H9 (cell line): ENCODE measurements around the gene MICAL3. TPM values are rescaled to one million over a fixed set of nuclear protein-coding genes. Genes with fewer than 3 reads are reported as not detected.
A peak's percentile ranks its signal among the peaks of the same experiment; 100 is the strongest.

Experiments
- DNase-seq: peaks from one replicate; pipeline ENCODE4 v3.0.0-alpha.2; 2017
- H2AFZ ChIP-seq: one replicate; pipeline ENCODE4 v1.6.1; 2013; ENCODE audit warnings: mild to moderate bottlenecking, low read length, control low read depth, moderate library complexity
- H2AK5ac ChIP-seq: 2 replicates; pipeline ENCODE4 v1.6.1; 2013; ENCODE audit warnings: low read length, control low read depth, mixed read lengths; ENCODE audit not compliant: insufficient read length
- H2BK120ac ChIP-seq: one replicate; pipeline ENCODE4 v1.6.1; 2013; ENCODE audit warnings: low read depth, mild to moderate bottlenecking, low read length, control low read depth, inconsistent platforms; ENCODE audit not compliant: poor library complexity, severe bottlenecking
- H2BK12ac ChIP-seq: 2 replicates; pipeline ENCODE4 v1.6.1; 2013; ENCODE audit warnings: low read length, control low read depth, mixed read lengths, low read depth; ENCODE audit not compliant: insufficient read length
- H2BK15ac ChIP-seq: 2 replicates; pipeline ENCODE4 v1.6.1; 2013; ENCODE audit warnings: low read depth, low read length, control low read depth
- H2BK20ac ChIP-seq: one replicate; pipeline ENCODE4 v1.6.1; 2013; ENCODE audit warnings: low read depth, mild to moderate bottlenecking, low read length, control low read depth, inconsistent platforms; ENCODE audit not compliant: poor library complexity, severe bottlenecking
- H2BK5ac ChIP-seq: 2 replicates; pipeline ENCODE4 v1.6.1; 2013; ENCODE audit warnings: low read length, control low read depth, mixed read lengths; ENCODE audit not compliant: insufficient read length
- H3K14ac ChIP-seq: 2 replicates; pipeline ENCODE4 v1.6.1; 2013; ENCODE audit warnings: low read length, control low read depth; ENCODE audit not compliant: insufficient read depth
- H3K18ac ChIP-seq: 2 replicates; pipeline ENCODE4 v1.6.1; 2013; ENCODE audit warnings: low read depth, mild to moderate bottlenecking, mixed read lengths, low read length, control low read depth; ENCODE audit not compliant: insufficient read length
- H3K23ac ChIP-seq: 2 replicates; pipeline ENCODE4 v1.6.1; 2013; ENCODE audit warnings: low read length, control low read depth, mixed read lengths, low read depth; ENCODE audit not compliant: insufficient read length
- H3K23me2 ChIP-seq: 2 replicates; pipeline ENCODE4 v1.6.1; 2013; ENCODE audit warnings: low read depth, mild to moderate bottlenecking, mixed read lengths, low read length, control low read depth; ENCODE audit not compliant: insufficient read length, poor library complexity, severe bottlenecking
- H3K27ac ChIP-seq: 2 replicates; pipeline ENCODE4 v1.5.1; 2013; ENCODE audit warnings: low read length, control low read depth, mixed read lengths, low read depth; ENCODE audit not compliant: insufficient read length
- H3K27me3 ChIP-seq: 2 replicates; pipeline ENCODE4 v1.6.1; 2013; ENCODE audit warnings: low read length, control low read depth, inconsistent platforms; ENCODE audit not compliant: insufficient read depth
- H3K4ac ChIP-seq: 2 replicates; pipeline ENCODE4 v1.6.1; 2013; ENCODE audit warnings: low read depth, mild to moderate bottlenecking, control low read depth, inconsistent platforms, low read length, moderate library complexity
- H3K4me1 ChIP-seq: 2 replicates; pipeline ENCODE4 v1.6.1; 2013; ENCODE audit warnings: low read length, control low read depth, inconsistent platforms; ENCODE audit not compliant: insufficient read depth
- H3K4me2 ChIP-seq: 2 replicates; pipeline ENCODE4 v1.6.1; 2013; ENCODE audit warnings: low read length, control low read depth, mixed read lengths; ENCODE audit not compliant: insufficient read length, insufficient read depth
- H3K56ac ChIP-seq: 2 replicates; pipeline ENCODE4 v1.6.1; 2013; ENCODE audit warnings: low read depth, mild to moderate bottlenecking, mixed read lengths, low read length, control low read depth; ENCODE audit not compliant: insufficient read length
- H3K79me1 ChIP-seq: 2 replicates; pipeline ENCODE4 v1.6.1; 2013; ENCODE audit warnings: low read depth, mild to moderate bottlenecking, moderate library complexity, low read length, control low read depth, inconsistent platforms; ENCODE audit not compliant: insufficient read depth, poor library complexity, severe bottlenecking
- H3K79me2 ChIP-seq: 2 replicates; pipeline ENCODE4 v1.6.1; 2013; ENCODE audit warnings: low read length, control low read depth, inconsistent platforms; ENCODE audit not compliant: insufficient read depth
- H3K9ac ChIP-seq: 2 replicates; pipeline ENCODE4 v1.6.1; 2013; ENCODE audit warnings: low read length, control low read depth, mixed read lengths; ENCODE audit not compliant: insufficient read length; ENCODE audit errors: extremely low read depth
- H3K9me3 ChIP-seq: one replicate; pipeline ENCODE4 v1.6.1; 2013; ENCODE audit warnings: low read depth, low read length, inconsistent platforms; ENCODE audit not compliant: control insufficient read depth
- H3T11ph ChIP-seq: one replicate; pipeline ENCODE4 v1.6.1; 2013; ENCODE audit warnings: mild to moderate bottlenecking, low read length, control low read depth, inconsistent platforms
- H4K20me1 ChIP-seq: one replicate; pipeline ENCODE4 v1.6.1; 2013; ENCODE audit not compliant: control insufficient read depth, insufficient read length, insufficient read depth
- H4K5ac ChIP-seq: 2 replicates; pipeline ENCODE4 v1.6.1; 2013; ENCODE audit warnings: low read depth, mild to moderate bottlenecking, mixed read lengths, low read length, control low read depth; ENCODE audit not compliant: insufficient read length
- H4K8ac ChIP-seq: replicated peaks from 2 replicates; pipeline ENCODE4 v1.6.1; 2013; ENCODE audit warnings: low read length, control low read depth, mixed read lengths, low read depth; ENCODE audit not compliant: insufficient read length
- H4K91ac ChIP-seq: 2 replicates; pipeline ENCODE4 v1.6.1; 2013; ENCODE audit warnings: low read depth, mild to moderate bottlenecking, moderate library complexity, mixed read lengths, low read length, control low read depth; ENCODE audit not compliant: insufficient read length
- H3K27ac Mint-ChIP-seq, 3 experiments: 2 replicates in 2 of 3; 3 replicates in 1 of 3; pipeline ENCODE4 v1.8.0; 2020 to 2021; ENCODE audit warnings: mixed read lengths in 3 of 3, mild to moderate bottlenecking in 1 of 3, moderate library complexity in 1 of 3
- H3K27me3 Mint-ChIP-seq: 2 replicates; pipeline ENCODE4 v1.8.0; 2021; ENCODE audit warnings: low read depth, mild to moderate bottlenecking, moderate library complexity, mixed read lengths
- H3K36me3 Mint-ChIP-seq, 3 experiments: 2 replicates in 2 of 3; 3 replicates in 1 of 3; pipeline ENCODE4 v1.8.0; 2020 to 2021; ENCODE audit warnings: low read depth in 3 of 3, mixed read lengths in 3 of 3; ENCODE audit not compliant: insufficient read depth in 1 of 3
- H3K4me1 Mint-ChIP-seq, 2 experiments: 2 replicates each; pipeline ENCODE4 v1.8.0; 2020; ENCODE audit warnings: mixed read lengths in 2 of 2
- H3K4me3 Mint-ChIP-seq, 2 experiments: 2 replicates in 1 of 2; 3 replicates in 1 of 2; pipeline ENCODE4 v1.8.0; 2020 to 2021; ENCODE audit warnings: mild to moderate bottlenecking in 2 of 2, mixed read lengths in 2 of 2, moderate library complexity in 1 of 2
- H3K9me3 Mint-ChIP-seq, 2 experiments: 2 replicates in 1 of 2; 3 replicates in 1 of 2; pipeline ENCODE4 v1.8.0; 2020; ENCODE audit warnings: mild to moderate bottlenecking in 2 of 2, mixed read lengths in 2 of 2, moderate library complexity in 1 of 2
- CTCF ChIP-seq: fragments of 200-600 bp; sonication (generic); conservative IDR thresholded peaks from 3 replicates; pipeline ENCODE4 v1.8.0; 2021; ENCODE audit warnings: antibody characterized with exemption, mild to moderate bottlenecking
- WGBS: extraction: QIAGEN DNeasy Blood & Tissue Kit; methylation state at CpG from one replicate; pipeline ENCODE4 v1.1.7; 2013; ENCODE audit warnings: missing lambda C conversion rate, low lambda C conversion rate, mixed read lengths; ENCODE audit not compliant: insufficient read length; ENCODE audit errors: extremely low coverage; 5-methylcytosine and 5-hydroxymethylcytosine counted together
- total RNA-seq: library from RNA; stranded (reverse); gene quantifications from 2 replicates; pipeline ENCODE4 v1.2.1, GENCODE V29; 2021

MICAL3 gene
- total RNA-seq, 1 experiment from 2014 or later: 50.2 TPM

DNA sequence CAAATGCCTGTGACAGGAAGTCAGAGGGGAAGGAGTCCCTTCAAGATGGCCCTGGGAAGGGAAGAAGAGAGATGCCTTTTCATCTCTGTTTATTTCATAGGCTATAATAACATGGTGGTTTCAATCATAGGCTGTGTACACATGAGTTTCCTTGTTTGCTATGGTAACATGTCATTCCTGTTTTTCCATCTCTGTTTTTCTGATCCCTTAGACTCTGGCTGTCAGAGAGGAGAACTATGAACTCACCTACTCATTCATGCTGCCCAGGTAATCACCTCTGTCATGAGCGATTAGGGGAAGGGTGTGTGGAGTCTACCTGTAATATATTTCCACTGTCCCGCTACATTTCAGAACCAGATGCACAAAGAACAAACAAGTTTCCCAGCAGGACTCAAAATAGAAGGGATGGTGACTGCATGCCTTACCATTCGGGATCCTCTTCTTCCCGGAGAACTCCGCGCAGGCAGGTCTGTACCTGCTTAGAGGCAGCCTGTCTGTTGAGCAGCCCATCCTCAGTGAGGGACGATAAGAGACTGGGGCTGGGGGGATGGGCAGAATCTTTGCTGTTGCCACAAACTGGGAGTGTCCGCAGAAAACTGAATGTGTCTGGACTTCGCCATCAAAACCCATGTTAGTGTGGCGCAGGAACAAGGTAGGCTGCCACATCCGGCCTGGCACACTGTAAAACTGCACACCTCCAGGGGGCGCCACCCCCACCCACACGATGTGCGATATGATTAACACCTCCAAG lies 46.4 kb upstream of the MICAL3 start:
- H3K27ac ChIP-seq: no peak overlapping the region
- no peaks in the 10 kb centered on the region for H3K9me3 ChIP-seq
- H3K79me2 ChIP-seq: no peaks in the 10 kb centered on the region
- no peaks in the 10 kb centered on the region for H3K27me3 ChIP-seq
- H3K4me1 ChIP-seq: no peaks in the 10 kb centered on the region
- peaks cover 2% of the 10 kb centered on the region for H4K20me1 ChIP-seq
- no peak overlapping the region for H2BK12ac ChIP-seq
- Mint-ChIP-seq H3K9me3 (no peaks in the 10 kb centered on the region; a peak in 1 of 5 replicates), H3K4me3 (no peak overlapping the region), H3K4me1 (peaks cover 4 to 5% of the 10 kb centered on the region in 2 experiments; a peak in 3 of 4 replicates), H3K27ac (peak overlapping the region in 1 of 3 experiments; percentile 33; a peak in 1 of 7 replicates), H3K36me3 (no peaks in the 10 kb centered on the region; a peak in 1 of 7 replicates), H3K27me3 (peaks cover 53% of the 10 kb centered on the region)
- no peak for DNase-seq
- WGBS: no CpG with 5 or more reads among the region's 14 CpGs
- H3T11ph ChIP-seq: no peak overlapping the region
- no peak overlapping the region for H3K4ac ChIP-seq
- H3K23me2 ChIP-seq: no peaks in the 10 kb centered on the region
- H3K14ac ChIP-seq: no peak overlapping the region
- no peak overlapping the region for H2BK5ac ChIP-seq
- H3K4me2 ChIP-seq: no peak overlapping the region
- no peak overlapping the region for H3K18ac ChIP-seq
- H2BK120ac ChIP-seq: no peak overlapping the region
- no peak overlapping the region for H2AFZ ChIP-seq
- no peak overlapping the region for H2BK15ac ChIP-seq
- no peak overlapping the region for H2BK20ac ChIP-seq
- H2AK5ac ChIP-seq: no peak overlapping the region
- H3K79me1 ChIP-seq: no peaks in the 10 kb centered on the region
- no peak overlapping the region for H4K5ac ChIP-seq
- no peak overlapping the region for H4K8ac ChIP-seq
- TF ChIP-seq CTCF: peak; percentile 67
- H3K23ac ChIP-seq: no peak overlapping the region
- H4K91ac ChIP-seq: no peak overlapping the region
- no peak overlapping the region for H3K56ac ChIP-seq
- no peak overlapping the region for H3K9ac ChIP-seq
